Osteocyte (in vitro differentiated cells): Measurements from ENCODE around the gene ZNF587B. TPM values are rescaled to one million over a fixed set of nuclear protein-coding genes. Genes with fewer than 3 reads are reported as not detected.

Experiments
- DNase-seq: peaks from one replicate; pipeline ENCODE4 v3.0.0; 2021; ENCODE audit warnings: mixed read lengths; ENCODE audit not compliant: unreplicated experiment; ENCODE audit errors: extremely low spot score
- H3K27ac Mint-ChIP-seq: one replicate; pipeline ENCODE4 v1.8.0; 2021; ENCODE audit warnings: mild to moderate bottlenecking, mixed read lengths; ENCODE audit not compliant: unreplicated experiment
- H3K27me3 Mint-ChIP-seq: one replicate; pipeline ENCODE4 v1.8.0; 2021; ENCODE audit warnings: mixed read lengths; ENCODE audit not compliant: unreplicated experiment
- H3K36me3 Mint-ChIP-seq: one replicate; pipeline ENCODE4 v1.8.0; 2021; ENCODE audit warnings: mixed read lengths; ENCODE audit not compliant: unreplicated experiment
- H3K4me1 Mint-ChIP-seq: one replicate; pipeline ENCODE4 v1.8.0; 2021; ENCODE audit warnings: mixed read lengths; ENCODE audit not compliant: unreplicated experiment
- H3K4me3 Mint-ChIP-seq: one replicate; pipeline ENCODE4 v1.8.0; 2021; ENCODE audit warnings: mild to moderate bottlenecking, moderate library complexity, mixed read lengths; ENCODE audit not compliant: unreplicated experiment
- H3K9me3 Mint-ChIP-seq: one replicate; pipeline ENCODE4 v1.8.0; 2021; ENCODE audit warnings: mixed read lengths; ENCODE audit not compliant: unreplicated experiment
- CTCF ChIP-seq: fragments of 200-600 bp; sonication (generic); IDR thresholded peaks from 2 replicates; pipeline ENCODE4 v1.5.0; 2021; ENCODE audit warnings: antibody characterized with exemption, mild to moderate bottlenecking, moderate library complexity
- total RNA-seq: library from RNA; stranded (reverse); gene quantifications from 2 replicates; pipeline ENCODE4 v1.2.1, GENCODE V29; 2021

Gene ZNF587B
- total RNA-seq, 1 donor from 2014 or later: 14.4 TPM

- H3K27ac Mint-ChIP-seq: no peak overlapping the region
- TF ChIP-seq CTCF: no peak
- no peak overlapping the region for H3K4me3 Mint-ChIP-seq
- no peak for DNase-seq
- peaks cover 6% of the 10 kb centered on the region for H3K36me3 Mint-ChIP-seq
- peaks cover 43% of the 10 kb centered on the region for H3K4me1 Mint-ChIP-seq
- no peaks in the 10 kb centered on the region for H3K27me3 Mint-ChIP-seq
- H3K9me3 Mint-ChIP-seq: no peaks in the 10 kb centered on the region
These were observed 29.4 kb upstream of the ZNF587B start for GRCh38 chr19:57800696-57801095.

GRCh38 chr19:57802269-57802668 lies 27.8 kb upstream of the ZNF587B start:
- H3K27ac Mint-ChIP-seq: peak overlapping the region; percentile 4
- H3K9me3 Mint-ChIP-seq: no peaks in the 10 kb centered on the region

GRCh38 chr19:57803265-57803593 lies 26.9 kb upstream of the ZNF587B start:
- no peak for DNase-seq
- peak overlapping the region; percentile 88 for H3K4me3 Mint-ChIP-seq
- no peak for TF ChIP-seq CTCF
- no peaks in the 10 kb centered on the region for H3K27me3 Mint-ChIP-seq
- H3K27ac Mint-ChIP-seq: peak overlapping the region; percentile 99
- no peaks in the 10 kb centered on the region for H3K9me3 Mint-ChIP-seq
- peaks cover 12% of the 10 kb centered on the region for H3K36me3 Mint-ChIP-seq
- peaks cover 44% of the 10 kb centered on the region for H3K4me1 Mint-ChIP-seq

More at GRCh38 chr19:57802269-57802668, 27.8 kb upstream of the ZNF587B start:
- no peak for TF ChIP-seq CTCF
- H3K27me3 Mint-ChIP-seq: no peaks in the 10 kb centered on the region
- DNase-seq: no peak
- H3K4me1 Mint-ChIP-seq: peaks cover 44% of the 10 kb centered on the region
- H3K4me3 Mint-ChIP-seq: no peak overlapping the region
- peaks cover 6% of the 10 kb centered on the region for H3K36me3 Mint-ChIP-seq

GRCh38 chr19:57803594-57804325 lies 26.3 kb upstream of the ZNF587B start:
- peaks cover 14% of the 10 kb centered on the region for H3K36me3 Mint-ChIP-seq
- no peak for DNase-seq

More at GRCh38 chr19:57803594-57804325, 26.3 kb upstream of the ZNF587B start:
- Mint-ChIP-seq H3K4me3 (peak overlapping the region; percentile 88), H3K4me1 (peaks cover 44% of the 10 kb centered on the region), H3K27ac (peak overlapping the region; percentile 99), H3K27me3 (no peaks in the 10 kb centered on the region), H3K9me3 (no peaks in the 10 kb centered on the region)
- TF ChIP-seq CTCF: no peak
